GM10847 (cell line): ENCODE data around the gene IL6R.

Source experiments
- POLR2A ChIP-seq: IDR thresholded peaks from 2 replicates; pipeline ENCODE4 v1.6.1; 2011; ENCODE audit not compliant: insufficient read length; ENCODE audit errors: extremely low read depth

Gene IL6R

GRCh38 chr1:154500533-154500932 is 95.4 kb downstream of the IL6R start:
- TF ChIP-seq POLR2A: no peak

GRCh38 chr1:154501423-154502065 is 96.4 kb downstream of the IL6R start:
- no peak for TF ChIP-seq POLR2A

- no peak for TF ChIP-seq POLR2A
Observed at GRCh38 chr1:154502066-154502743, 97.1 kb downstream of the IL6R start, which contains the start of the genes SHE and TDRD10. Gene SHE (minus strand): TSS chr1:154502412. CDS start chr1:154502026, 386 bp downstream. Gene TDRD10 (plus strand): TSS chr1:154502219. CDS start chr1:154506904, 4,685 bp downstream.

- no peak for TF ChIP-seq POLR2A
Observed at GRCh38 chr1:154502744-154503115, 97.6 kb downstream of the IL6R start.

GRCh38 chr1:154503898-154504297 is 98.8 kb downstream of the IL6R start:
- no peak for TF ChIP-seq POLR2A

GRCh38 chr1:154512760-154513159 is 107.6 kb downstream of the IL6R start:
- TF ChIP-seq POLR2A: no peak

- no peak for TF ChIP-seq POLR2A
Observed at GRCh38 chr1:154514066-154514553, 109.0 kb downstream of the IL6R start.

GRCh38 chr1:154517661-154518060 is 112.5 kb downstream of the IL6R start:
- no peak for TF ChIP-seq POLR2A
